GM12801 (cell line): Measurements from ENCODE around the gene LRRC46.

Source experiments
- TF ChIP-seq, protein P1 (sequence below): IDR thresholded peaks from one replicate; pipeline ENCODE4 v1.5.1; 2011; ENCODE audit warnings: control low read depth; ENCODE audit not compliant: insufficient read length; ENCODE audit errors: extremely low read depth

Gene LRRC46

DNA sequence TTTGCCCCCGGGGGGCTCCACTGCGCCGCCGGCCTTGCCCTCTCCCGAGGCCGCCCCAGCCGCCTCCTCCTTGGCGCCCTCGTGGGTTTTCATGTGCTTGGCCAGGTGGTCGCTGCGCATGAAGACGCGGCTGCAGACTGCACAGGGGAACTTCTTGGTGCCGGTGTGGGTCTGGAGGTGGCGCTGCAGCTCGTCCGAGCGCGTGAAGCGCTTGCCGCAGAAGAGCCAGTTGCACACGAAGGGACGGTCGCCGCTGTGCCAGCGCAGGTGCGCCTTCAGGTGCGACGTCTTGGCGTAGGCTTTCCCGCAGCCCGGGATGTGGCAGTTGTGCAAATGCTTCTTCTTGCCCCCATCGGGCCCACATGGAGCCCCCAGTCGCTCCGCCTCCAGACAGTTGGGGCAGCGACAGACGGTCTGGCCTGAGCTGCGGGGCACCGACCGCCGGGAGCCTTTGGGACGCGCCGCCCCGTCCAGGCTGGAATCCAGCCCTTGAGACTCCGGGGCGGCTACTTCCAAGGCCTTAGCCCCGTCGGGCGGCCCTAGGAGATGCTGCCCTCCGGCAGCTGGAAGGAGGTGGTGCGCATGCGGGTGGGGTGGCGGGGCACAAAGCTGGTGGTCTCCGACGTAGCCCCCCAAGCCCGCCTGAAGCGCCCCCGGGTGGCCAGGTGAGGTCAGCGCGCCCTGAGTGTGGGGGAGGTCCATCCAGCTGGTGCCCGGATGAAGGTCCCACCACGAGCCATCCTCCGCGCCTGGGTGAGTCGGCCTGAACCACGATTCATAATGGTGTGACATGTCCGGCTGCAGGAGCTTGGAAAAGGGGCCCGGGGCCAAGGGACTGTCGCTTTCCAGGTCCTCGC lies 16.1 kb downstream of the LRRC46 start:
- TF ChIP-seq, protein P1, sequence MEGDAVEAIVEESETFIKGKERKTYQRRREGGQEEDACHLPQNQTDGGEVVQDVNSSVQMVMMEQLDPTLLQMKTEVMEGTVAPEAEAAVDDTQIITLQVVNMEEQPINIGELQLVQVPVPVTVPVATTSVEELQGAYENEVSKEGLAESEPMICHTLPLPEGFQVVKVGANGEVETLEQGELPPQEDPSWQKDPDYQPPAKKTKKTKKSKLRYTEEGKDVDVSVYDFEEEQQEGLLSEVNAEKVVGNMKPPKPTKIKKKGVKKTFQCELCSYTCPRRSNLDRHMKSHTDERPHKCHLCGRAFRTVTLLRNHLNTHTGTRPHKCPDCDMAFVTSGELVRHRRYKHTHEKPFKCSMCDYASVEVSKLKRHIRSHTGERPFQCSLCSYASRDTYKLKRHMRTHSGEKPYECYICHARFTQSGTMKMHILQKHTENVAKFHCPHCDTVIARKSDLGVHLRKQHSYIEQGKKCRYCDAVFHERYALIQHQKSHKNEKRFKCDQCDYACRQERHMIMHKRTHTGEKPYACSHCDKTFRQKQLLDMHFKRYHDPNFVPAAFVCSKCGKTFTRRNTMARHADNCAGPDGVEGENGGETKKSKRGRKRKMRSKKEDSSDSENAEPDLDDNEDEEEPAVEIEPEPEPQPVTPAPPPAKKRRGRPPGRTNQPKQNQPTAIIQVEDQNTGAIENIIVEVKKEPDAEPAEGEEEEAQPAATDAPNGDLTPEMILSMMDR: no peak

DNA sequence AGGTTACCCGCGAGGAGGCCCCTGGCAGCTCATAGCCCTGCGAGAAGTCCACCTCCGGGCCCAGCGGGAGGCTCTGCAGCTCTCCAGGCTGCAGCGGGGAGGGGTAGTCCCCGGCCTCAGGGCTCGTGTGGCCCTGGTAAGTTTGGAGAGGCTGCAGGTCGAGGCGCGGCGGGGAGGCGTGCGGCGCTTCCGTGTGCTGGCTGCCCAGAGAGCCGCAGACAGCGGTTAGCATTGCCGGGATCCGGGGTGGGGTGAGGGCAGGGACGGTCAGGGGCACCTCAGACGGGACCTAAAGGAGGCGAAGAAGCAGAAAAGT lies 16.7 kb downstream of the LRRC46 start:
- TF ChIP-seq, protein P1: no peak

DNA sequence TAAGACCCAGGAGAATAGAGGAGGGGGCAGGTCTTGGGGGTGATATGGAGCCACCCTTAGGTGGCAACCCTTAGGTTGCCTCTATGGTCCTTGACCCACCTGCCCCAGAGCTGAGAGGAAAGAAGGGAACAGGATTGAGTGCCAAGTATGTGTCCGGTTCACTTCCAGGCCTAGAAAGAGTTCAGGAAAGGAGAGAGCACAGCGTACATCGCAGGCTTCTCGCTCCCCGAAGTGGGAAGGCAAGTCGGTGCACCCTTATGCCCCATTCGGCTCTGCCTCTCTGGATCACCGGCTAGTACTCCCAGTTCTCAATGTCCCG lies 18.9 kb downstream of the LRRC46 start:
- TF ChIP-seq, protein P1: no peak

DNA sequence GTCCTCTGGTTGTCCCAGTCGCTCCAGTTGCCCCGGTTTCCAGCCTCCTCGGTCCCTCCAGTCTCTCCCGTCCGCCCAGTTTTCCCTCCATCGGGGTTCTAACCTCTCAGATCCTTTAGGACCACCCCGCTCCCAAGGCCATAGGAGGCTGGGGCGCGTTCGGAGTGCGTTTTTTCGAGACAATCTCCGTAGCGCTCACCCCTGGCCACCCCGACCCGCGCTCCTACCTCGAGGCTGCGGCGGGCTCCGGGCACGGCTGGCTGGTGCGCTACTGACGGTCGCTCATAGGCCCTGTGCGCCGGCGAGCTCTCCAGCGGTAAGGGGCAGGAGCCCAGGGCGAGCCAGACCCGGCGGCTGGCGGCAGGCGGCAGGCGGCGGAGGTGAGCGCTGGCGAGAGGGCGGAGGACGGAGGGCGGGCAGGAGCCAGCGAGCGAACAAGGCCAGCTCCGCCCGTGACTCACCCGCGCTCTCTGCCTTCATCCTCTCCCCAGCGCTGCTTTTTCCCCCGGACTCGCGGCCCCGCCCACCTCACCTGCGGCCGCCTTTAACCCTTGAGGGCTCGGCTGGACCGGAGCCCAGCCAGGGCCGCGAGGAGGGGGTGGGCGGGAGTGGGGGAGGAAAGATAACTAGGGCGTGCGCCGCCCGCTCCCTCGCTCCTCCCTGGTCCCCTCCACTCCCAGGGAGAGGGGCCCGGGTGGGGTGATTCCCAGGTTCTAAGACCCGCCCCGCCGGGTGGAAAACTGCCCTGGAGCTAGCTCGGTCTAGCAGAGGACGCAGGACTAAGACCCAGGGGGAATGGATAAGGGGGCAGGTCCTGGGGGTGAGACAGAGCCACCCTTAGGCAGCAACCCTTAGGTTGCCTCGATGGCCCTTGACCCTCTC lies 19.5 kb downstream of the LRRC46 start, which contains the start of gene SP6:
SP6 (minus strand) TSS at position 472 of the 882 bp plus-strand sequence. CDS start 2,734 bp downstream, outside the sequence.
- TF ChIP-seq, protein P1: no peak

DNA sequence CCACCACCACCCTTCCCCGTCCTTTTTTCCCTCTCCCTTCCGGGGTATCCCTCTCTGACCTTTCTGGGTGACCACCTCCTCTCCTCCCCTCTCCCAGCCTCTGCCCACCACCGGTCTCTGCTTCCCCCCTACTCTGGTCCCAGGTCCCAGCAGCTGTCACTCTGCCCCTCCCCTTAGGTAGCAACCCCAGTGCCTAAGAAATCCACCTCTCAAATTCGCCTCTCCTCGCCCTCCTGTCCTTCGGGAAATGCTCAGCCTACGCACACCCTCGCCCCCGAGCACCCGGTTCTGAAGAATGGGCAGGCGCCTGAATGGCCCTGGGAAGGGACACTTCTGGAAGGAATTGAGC lies 20.3 kb downstream of the LRRC46 start:
- TF ChIP-seq, protein P1: no peak

DNA sequence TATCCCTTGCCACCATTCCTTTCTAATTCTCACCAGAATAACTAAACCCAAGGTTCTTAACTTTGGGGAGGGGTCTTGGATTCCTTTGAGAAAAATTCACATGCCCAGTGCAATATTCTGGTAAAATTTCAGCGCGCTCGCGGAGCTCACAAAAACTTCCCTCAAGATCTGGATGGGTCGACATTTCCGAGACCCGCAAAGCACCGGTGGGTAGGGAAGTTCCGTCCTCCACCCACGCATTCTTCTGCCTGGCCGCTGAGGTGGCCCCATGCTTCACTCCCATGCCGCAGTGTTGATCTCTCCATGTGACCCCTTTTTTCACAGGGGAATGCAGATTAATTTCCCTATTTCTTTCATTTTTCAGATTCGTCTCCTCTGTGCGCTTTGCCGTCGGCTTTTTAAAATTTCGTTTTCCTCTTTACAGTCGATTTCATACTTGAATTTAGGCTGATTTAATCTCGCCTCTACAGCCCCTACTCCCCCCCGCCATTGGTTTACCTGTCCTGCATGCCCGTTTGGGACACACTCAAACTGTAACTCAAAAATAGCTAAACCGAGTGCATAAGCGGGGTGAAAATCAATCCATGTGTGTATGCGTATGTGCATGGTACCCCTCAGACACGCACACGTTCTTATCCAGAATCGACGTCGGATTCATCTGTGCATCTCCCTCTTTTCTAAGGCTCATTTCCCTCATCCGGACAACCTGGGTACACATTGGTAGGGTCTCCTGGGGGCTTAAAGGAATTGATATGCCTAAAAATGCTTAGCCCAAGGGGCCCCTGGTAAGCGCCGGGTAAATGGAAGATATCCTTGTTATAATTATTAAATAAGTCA lies 20.9 kb downstream of the LRRC46 start:
- TF ChIP-seq, protein P1: no peak

DNA sequence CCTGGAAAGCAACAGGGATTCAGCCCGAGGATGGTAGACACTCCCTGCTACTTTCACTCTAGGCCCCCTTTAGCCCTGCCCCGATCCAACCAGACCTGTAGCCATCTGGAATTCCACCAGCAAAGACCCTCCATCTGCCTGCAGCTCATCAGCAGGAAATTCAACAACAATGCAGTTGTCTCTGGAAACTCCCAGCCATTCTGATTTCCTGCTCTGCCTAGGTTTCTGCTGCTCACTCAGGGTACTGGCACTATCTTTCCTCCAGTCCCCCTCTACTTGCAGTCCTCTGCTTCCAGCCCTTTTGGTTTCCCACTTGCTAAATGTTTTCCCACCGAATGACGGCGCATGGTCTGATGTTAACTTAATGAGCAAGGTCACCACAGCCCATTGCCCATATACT lies 22.1 kb downstream of the LRRC46 start:
- TF ChIP-seq, protein P1: no peak
